H1 (cell line): ENCODE measurements around the gene FGF19. TPM values are rescaled to one million over a fixed set of nuclear protein-coding genes. Genes with fewer than 3 reads are reported as not detected.

Source experiments
- CTCF ChIA-PET: fragments of 300-600 bp; sonication (Branson Sonifier 250); formaldehyde crosslinking; loops from one replicate; lab custom pipeline; 2021; ENCODE audit not compliant: partially characterized antibody; lab: Charles Lee
- POLR2A ChIA-PET: fragments of 300-600 bp; sonication (Branson Sonifier 250); formaldehyde crosslinking; loops from one replicate; lab custom pipeline; 2021; ENCODE audit warnings: inconsistent platforms; ENCODE audit not compliant: partially characterized antibody; lab: Charles Lee
- DNase-seq, 2 experiments: peaks; one replicate each; pipeline versions ENCODE4 v3.0.0 to v3.0.0-alpha.2; 2010 to 2022; ENCODE audit warnings: low spot score in 2 of 2, low read depth in 1 of 2, mixed read lengths in 1 of 2
- FAIRE-seq: peaks from 2 replicates; lab custom pipeline; 2011; peaks lifted over from hg19 to GRCh38; lab: Jason Lieb, UNC
- H2AFZ ChIP-seq: 2 replicates; pipeline ENCODE4 v1.8.1; 2012; ENCODE audit warnings: low read length, inconsistent platforms
- H2AK5ac ChIP-seq: 2 replicates; pipeline ENCODE4 v1.6.1; 2013; ENCODE audit warnings: low read depth, low read length
- H2BK120ac ChIP-seq: replicated peaks from 2 replicates; pipeline ENCODE3; 2013; ENCODE audit warnings: low read depth, low read length, inconsistent platforms
- H2BK12ac ChIP-seq: 2 replicates; pipeline ENCODE4 v1.6.1; 2013; ENCODE audit warnings: low read depth, low read length
- H2BK15ac ChIP-seq: 2 replicates; pipeline ENCODE4 v1.6.1; 2013; ENCODE audit warnings: low read length
- H2BK20ac ChIP-seq: 2 replicates; pipeline ENCODE4 v1.6.1; 2013; ENCODE audit warnings: low read length
- H2BK5ac ChIP-seq: 2 replicates; pipeline ENCODE4 v1.6.1; 2013; ENCODE audit warnings: low read depth, low read length
- H3K14ac ChIP-seq: 2 replicates; pipeline ENCODE4 v1.6.1; 2013; ENCODE audit warnings: inconsistent platforms; ENCODE audit not compliant: insufficient read length
- H3K18ac ChIP-seq: 2 replicates; pipeline ENCODE4 v1.6.1; 2013; ENCODE audit warnings: low read length; ENCODE audit errors: extremely low read depth
- H3K23ac ChIP-seq: 2 replicates; pipeline ENCODE4 v1.6.1; 2013; ENCODE audit warnings: inconsistent platforms; ENCODE audit not compliant: insufficient read length
- H3K23me2 ChIP-seq: 2 replicates; pipeline ENCODE4 v1.6.1; 2013; ENCODE audit warnings: low read depth, low read length
- H3K27ac ChIP-seq: 2 replicates; pipeline ENCODE4 v1.6.1; 2011; ENCODE audit warnings: low read depth, low read length, inconsistent platforms
- H3K27me3 ChIP-seq, 4 experiments: replicated peaks in 1 of 4; 1 replicate in 1 of 4; 2 replicates in 3 of 4; pipeline versions ENCODE4 v1.6.1 to v1.8.1; 2011 to 2013; ENCODE audit warnings: low read length in 3 of 4, mild to moderate bottlenecking in 3 of 4, inconsistent platforms in 2 of 4, mixed read lengths in 2 of 4, moderate library complexity in 1 of 4; ENCODE audit not compliant: control insufficient read depth in 3 of 4, insufficient read depth in 3 of 4; ENCODE audit errors: extremely low read depth in 1 of 4
- H3K36me3 ChIP-seq, 4 experiments: 2 replicates each; pipeline versions ENCODE4 v1.6.1 to v1.8.1; 2011 to 2013; ENCODE audit warnings: mild to moderate bottlenecking in 4 of 4, low read length in 3 of 4, moderate library complexity in 2 of 4, control low read depth in 1 of 4, inconsistent platforms in 1 of 4; ENCODE audit not compliant: insufficient read depth in 4 of 4, control insufficient read depth in 2 of 4
- H3K4ac ChIP-seq: replicated peaks from 2 replicates; pipeline ENCODE3; 2013; ENCODE audit warnings: low read length, low read depth, mixed read lengths, inconsistent platforms; ENCODE audit not compliant: insufficient read length
- H3K4me1 ChIP-seq, 4 experiments: replicated peaks in 1 of 4; 1 replicate in 1 of 4; 2 replicates in 3 of 4; pipeline versions ENCODE4 v1.6.1 to v1.8.1; 2011 to 2013; ENCODE audit warnings: low read length in 3 of 4, inconsistent platforms in 2 of 4, mixed read lengths in 1 of 4; ENCODE audit not compliant: insufficient read depth in 4 of 4, control insufficient read depth in 3 of 4
- H3K4me2 ChIP-seq, 2 experiments: 2 replicates each; pipeline versions ENCODE4 v1.6.1 to v1.8.1; 2011 to 2013; ENCODE audit warnings: low read depth in 2 of 2, low read length in 2 of 2, control low read depth in 1 of 2, inconsistent platforms in 1 of 2, mild to moderate bottlenecking in 1 of 2; ENCODE audit not compliant: insufficient read depth in 1 of 2
- H3K4me3 ChIP-seq, 4 experiments: fragments of 200-600, 300-600 bp in 1 of 4; sonication (generic), shearing (Covaris generic), sonication (Bioruptor Twin) in 1 of 4; 2 replicates each; pipeline versions ENCODE4 v1.5.1 to v1.8.1; 2011 to 2016; ENCODE audit warnings: low read length in 4 of 4, low read depth in 3 of 4, control low read depth in 2 of 4, inconsistent platforms in 2 of 4, mild to moderate bottlenecking in 2 of 4, mixed read lengths in 1 of 4, moderate library complexity in 1 of 4; ENCODE audit not compliant: insufficient read depth in 2 of 4; ENCODE audit errors: extremely low read depth in 1 of 4
- H3K56ac ChIP-seq: replicated peaks from 2 replicates; pipeline ENCODE3; 2013; ENCODE audit warnings: low read depth, mild to moderate bottlenecking, mixed read lengths, low read length, inconsistent platforms; ENCODE audit not compliant: insufficient read length
- H3K79me1 ChIP-seq: 2 replicates; pipeline ENCODE4 v1.6.1; 2013; ENCODE audit warnings: low read depth, low read length, control low read depth
- H3K79me2 ChIP-seq, 2 experiments: 2 replicates each; pipeline versions ENCODE4 v1.6.1 to v1.8.1; 2012 to 2013; ENCODE audit warnings: low read length in 2 of 2, mild to moderate bottlenecking in 2 of 2, inconsistent platforms in 1 of 2; ENCODE audit not compliant: insufficient read depth in 2 of 2, control insufficient read depth in 1 of 2
- H3K9ac ChIP-seq, 4 experiments: replicated peaks in 1 of 4; 1 replicate in 1 of 4; 2 replicates in 3 of 4; pipeline versions ENCODE4 v1.6.1 to v1.8.1; 2011 to 2013; ENCODE audit warnings: low read depth in 3 of 4, low read length in 3 of 4, control low read depth in 2 of 4, mild to moderate bottlenecking in 2 of 4, moderate library complexity in 2 of 4, inconsistent platforms in 1 of 4; ENCODE audit errors: extremely low read depth in 1 of 4
- H3K9me3 ChIP-seq, 2 experiments: 2 replicates each; pipeline versions ENCODE4 v1.6.1 to v1.8.1; 2012 to 2013; ENCODE audit warnings: mild to moderate bottlenecking in 2 of 2, moderate library complexity in 2 of 2, control low read depth in 1 of 2, inconsistent platforms in 1 of 2, low read depth in 1 of 2, low read length in 1 of 2, mixed read lengths in 1 of 2; ENCODE audit not compliant: insufficient read depth in 2 of 2
- H4K20me1 ChIP-seq, 2 experiments: replicated peaks in 1 of 2; 2 replicates each; pipeline versions ENCODE3 to v1.8.1; 2011 to 2013; ENCODE audit warnings: inconsistent platforms in 2 of 2, low read length in 2 of 2, mild to moderate bottlenecking in 1 of 2; ENCODE audit not compliant: insufficient read depth in 2 of 2, control insufficient read depth in 1 of 2
- H4K5ac ChIP-seq: 2 replicates; pipeline ENCODE4 v1.6.1; 2013; ENCODE audit warnings: low read length, low read depth, mixed read lengths, inconsistent platforms; ENCODE audit not compliant: insufficient read length
- H4K8ac ChIP-seq: 2 replicates; pipeline ENCODE4 v1.8.0; 2013; ENCODE audit warnings: mild to moderate bottlenecking, moderate library complexity, low read length, inconsistent platforms; ENCODE audit not compliant: insufficient read depth; ENCODE audit errors: extremely low read depth
- H4K91ac ChIP-seq: replicated peaks from 2 replicates; pipeline ENCODE3; 2013; ENCODE audit warnings: low read length, mixed read lengths, inconsistent platforms; ENCODE audit not compliant: insufficient read length
- CEBPB ChIP-seq: IDR thresholded peaks from 2 replicates; pipeline ENCODE4 v1.6.1; 2012; ENCODE audit warnings: low read depth, low read length
- CTCF ChIP-seq, 3 experiments: IDR thresholded peaks; 1 replicate in 2 of 3; 2 replicates in 1 of 3; pipeline versions ENCODE4 v1.5.1 to v1.6.1; 2011; ENCODE audit warnings: low read length in 3 of 3, mild to moderate bottlenecking in 3 of 3, inconsistent platforms in 2 of 3, low read depth in 1 of 3, moderate library complexity in 1 of 3; ENCODE audit not compliant: insufficient read depth in 1 of 3; ENCODE audit errors: control extremely low read depth in 1 of 3
- SP4 ChIP-seq: IDR thresholded peaks from 2 replicates; pipeline ENCODE4 v1.6.1; 2012; ENCODE audit warnings: low read length, inconsistent platforms
- TAF7 ChIP-seq: optimal IDR thresholded peaks from 2 replicates; pipeline ENCODE3; 2011; ENCODE audit warnings: low read depth, mild to moderate bottlenecking, inconsistent platforms, low read length, moderate library complexity, borderline replicate concordance
- YY1 ChIP-seq: IDR thresholded peaks from 2 replicates; pipeline ENCODE4 v1.6.1; 2011; ENCODE audit warnings: low read depth, mild to moderate bottlenecking, low read length
- WGBS, 2 experiments: shearing (Covaris generic) in 1 of 2; methylation state at CpG; one replicate each; pipeline versions ENCODE4 v1.1.6 to v1.1.7; 2013 to 2015; ENCODE audit warnings: low lambda C conversion rate in 2 of 2, mixed read lengths in 2 of 2, inconsistent platforms in 1 of 2, low coverage in 1 of 2, missing lambda C conversion rate in 1 of 2; ENCODE audit not compliant: insufficient replicate concordance in 2 of 2, insufficient coverage in 1 of 2, insufficient read length in 1 of 2; ENCODE audit errors: extremely low coverage in 1 of 2, missing lambda C conversion rate in 1 of 2; 5-methylcytosine and 5-hydroxymethylcytosine counted together
- polyA plus RNA-seq, 7 experiments: library from polyadenylated mRNA; depleted of rRNA in 3 of 7; stranded (reverse) in 5 of 7; unstranded in 2 of 7; fragments of >200 nt in 5 of 7; fragments of 200-250 nt in 2 of 7; gene quantifications; 1 replicate in 5 of 7; 2 replicates in 1 of 7; 4 replicates in 1 of 7; pipeline versions ENCODE4 v1.2.1 to v1.2.3, GENCODE V29; 2011 to 2013; ENCODE audit warnings: missing spikeins in 2 of 7, mixed read lengths in 2 of 7
- total RNA-seq: library from RNA; stranded (reverse); fragmentation: NEBNext Ultra II Directional; extraction: Animal tissue kit (Norgen Biotek cat#: 25700); gene quantifications from 2 replicates; pipeline ENCODE4 v1.2.1, GENCODE V29; 2021
- TF ChIP-seq, protein P1 (sequence below): IDR thresholded peaks from 2 replicates; pipeline ENCODE4 v1.6.1; 2012; ENCODE audit warnings: inconsistent platforms

Gene FGF19
- total and polyA plus RNA-seq, 2 of the 8 experiments (the other 6 are each of a cell fraction or from before 2014, with no cell fraction given) = 9.6 to 14.8 TPM

DNA sequence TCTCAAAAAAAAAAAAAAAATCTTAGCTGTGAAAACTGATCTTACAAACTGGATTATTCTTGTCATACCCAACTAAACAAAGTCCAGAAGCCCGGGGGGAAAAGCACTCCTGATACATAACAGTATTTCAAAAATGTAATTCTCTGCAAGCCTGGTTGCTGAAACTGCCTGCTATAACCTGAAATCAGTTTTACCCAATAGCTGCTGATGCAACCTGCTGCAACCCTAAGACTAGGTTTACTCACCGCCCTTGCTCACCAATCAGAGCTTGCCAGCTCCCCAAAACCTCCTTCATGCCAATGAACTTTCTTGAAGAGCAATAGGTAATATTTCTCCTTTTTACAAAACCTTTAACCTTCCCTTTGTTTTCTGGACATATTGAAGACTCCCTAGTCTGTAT is 12.4 kb downstream of the FGF19 start:
- no peak overlapping the region for H3K9ac ChIP-seq
- H2BK120ac ChIP-seq = no peak overlapping the region
- H4K5ac ChIP-seq = no peak overlapping the region
- no peak overlapping the region for H3K18ac ChIP-seq
- H3K79me1 ChIP-seq = no peaks in the 10 kb centered on the region
- peaks cover 0 to 3% of the 10 kb centered on the region in 2 experiments; a peak in 1 of 4 replicates for H3K9me3 ChIP-seq
- ChIA-PET CTCF (interaction anchor here (0.7 to 1.6 kb wide), 11 partner anchors 11 to 218 kb away, joined by 3 to 6 read pairs (median 3); no protein-coding TSS in a partner anchor), POLR2A (interaction anchor here (0.6 to 1.3 kb wide), 4 partner anchors 11 to 610 kb away, joined by 3 to 4 read pairs (median 4); no protein-coding TSS in a partner anchor)
- no peak for TF ChIP-seq TAF7
- TF ChIP-seq CEBPB = 0 out of 2 replicates have a peak, but pooled peaks have one; percentile 34
- TF ChIP-seq, protein P1, sequence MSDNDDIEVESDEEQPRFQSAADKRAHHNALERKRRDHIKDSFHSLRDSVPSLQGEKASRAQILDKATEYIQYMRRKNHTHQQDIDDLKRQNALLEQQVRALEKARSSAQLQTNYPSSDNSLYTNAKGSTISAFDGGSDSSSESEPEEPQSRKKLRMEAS = no peak
- no peak for TF ChIP-seq YY1
- TF ChIP-seq CTCF (IDR thresholded peaks at IDR 0.05; ENCODE audit: control extremely low read depth in 1 of 3, insufficient read depth in 1 of 3, low read depth in 1 of 3, low read length in 3 of 3) = no peak
- TF ChIP-seq SP4 = no peak
- H3K4me1 ChIP-seq = no peaks in the 10 kb centered on the region; a peak in 1 of 7 replicates
- H4K20me1 ChIP-seq = no peaks in the 10 kb centered on the region
- no peak overlapping the region for H2BK20ac ChIP-seq
- no peak overlapping the region for H3K27ac ChIP-seq
- no peak overlapping the region for H3K4me3 ChIP-seq
- H3K56ac ChIP-seq = no peak overlapping the region
- H3K79me2 ChIP-seq = no peaks in the 10 kb centered on the region
- no peak overlapping the region for H3K4me2 ChIP-seq
- WGBS, 2 experiments = 93% methylated on average over 2 of the region's 2 CpGs; no CpG with 5 or more reads in 1 of the 2 experiments
- no peak overlapping the region for H2AFZ ChIP-seq
- H3K36me3 ChIP-seq = no peaks in the 10 kb centered on the region
- H3K23ac ChIP-seq = no peak overlapping the region
- DNase-seq (no peak), FAIRE-seq (no peak)
- H2BK12ac ChIP-seq = no peak overlapping the region
- H2BK15ac ChIP-seq = no peak overlapping the region
- no peak overlapping the region for H3K14ac ChIP-seq
- no peak overlapping the region for H2BK5ac ChIP-seq
- no peaks in the 10 kb centered on the region; the same call in 1 of the 2 replicates for H3K23me2 ChIP-seq
- H3K27me3 ChIP-seq = no peaks in the 10 kb centered on the region; a peak in 2 of 7 replicates
- H4K8ac ChIP-seq = no peak overlapping the region
- H4K91ac ChIP-seq = no peak overlapping the region
- H2AK5ac ChIP-seq = no peak overlapping the region
- H3K4ac ChIP-seq = no peak overlapping the region
